ENCODE measurements around the gene SDK2.

Gene SDK2

GRCh38 chr17:73363442-73364154 lies 280.6 kb downstream of the SDK2 start:
- DNase-seq (ENCODE audit: low spot score), result no peak

DNA sequence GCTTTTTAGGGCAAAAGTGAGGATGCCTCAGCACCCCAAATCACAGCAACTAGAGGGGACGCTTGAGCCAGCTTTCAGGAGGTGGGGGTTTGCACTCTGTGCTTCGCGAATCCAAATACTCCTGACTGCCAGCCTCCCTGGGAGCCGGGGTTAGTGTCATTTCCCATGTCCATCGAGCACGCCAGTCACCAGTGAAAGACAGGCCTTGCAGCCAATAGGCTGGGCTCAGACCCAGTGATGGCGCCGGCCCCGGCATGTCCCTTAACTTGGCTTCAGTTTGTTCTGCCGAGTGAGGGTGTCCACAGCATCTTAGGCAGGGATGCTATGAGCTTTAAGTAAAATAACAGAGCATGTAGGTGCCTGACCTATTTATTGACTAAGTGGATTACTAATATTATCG lies 281.5 kb downstream of the SDK2 start:
- DNase-seq (ENCODE audit: low spot score), result no peak

- no peak for DNase-seq (ENCODE audit: low spot score)
Measured at GRCh38 chr17:73360961-73361761, 283.1 kb downstream of the SDK2 start.

- DNase-seq (ENCODE audit: low spot score), result no peak
Measured at GRCh38 chr17:73359987-73360410, 284.2 kb downstream of the SDK2 start.

DNA sequence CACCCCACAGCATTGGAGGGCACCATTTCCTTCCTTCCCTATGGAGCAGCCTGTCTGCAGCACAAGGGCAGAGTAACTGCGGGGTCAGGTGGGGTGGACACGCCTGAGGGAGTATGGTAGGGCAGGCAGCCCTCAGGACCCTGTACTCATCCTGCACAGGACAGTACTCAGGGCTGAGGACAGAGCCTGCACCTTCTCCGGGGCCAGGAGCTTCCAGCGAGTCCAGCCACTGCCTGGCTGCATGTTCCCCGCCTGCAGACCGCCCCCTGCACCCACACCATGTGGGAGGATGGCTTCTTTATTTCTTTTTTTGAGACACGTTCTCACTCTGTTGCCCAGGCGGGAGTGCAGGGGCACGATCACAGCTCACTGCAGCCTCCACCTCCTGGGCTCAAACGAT lies 284.9 kb downstream of the SDK2 start:
- DNase-seq (ENCODE audit: low spot score), result no peak

DNA sequence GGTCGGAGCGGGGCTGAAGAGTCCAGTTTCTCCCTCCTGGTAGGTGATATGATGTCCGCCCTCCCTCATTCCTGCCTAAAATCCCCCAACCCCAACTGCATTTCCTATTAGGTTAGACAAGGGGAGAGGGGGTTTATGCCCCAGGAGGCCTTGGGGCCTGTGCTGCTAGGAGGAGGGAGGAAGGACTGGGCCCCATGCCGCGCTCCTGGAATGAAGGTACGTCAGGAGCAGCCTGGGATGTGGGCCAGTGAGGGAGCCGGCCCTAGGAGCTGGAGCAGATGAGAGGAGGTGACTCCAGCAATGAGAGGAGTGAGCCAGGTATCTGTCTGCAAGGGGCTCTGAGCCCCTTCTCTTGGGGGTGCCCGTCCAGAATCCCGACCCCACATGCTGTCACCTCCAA lies 285.6 kb downstream of the SDK2 start:
- DNase-seq (ENCODE audit: low spot score), result no peak

GRCh38 chr17:73357981-73358380 lies 286.3 kb downstream of the SDK2 start:
- no peak for DNase-seq (ENCODE audit: low spot score)

- DNase-seq (ENCODE audit: low spot score), result no peak
Measured at GRCh38 chr17:73357318-73357717, 286.9 kb downstream of the SDK2 start.

GRCh38 chr17:73356561-73357170 lies 287.6 kb downstream of the SDK2 start:
- DNase-seq (ENCODE audit: low spot score), result no peak

- no peak for DNase-seq (ENCODE audit: low spot score)
Measured at GRCh38 chr17:73354423-73355284, 289.6 kb downstream of the SDK2 start.

- no peak for DNase-seq (ENCODE audit: low spot score)
Measured at GRCh38 chr17:73352261-73352660, 292.0 kb downstream of the SDK2 start.

GRCh38 chr17:73351764-73352163 lies 292.5 kb downstream of the SDK2 start:
- no peak for DNase-seq (ENCODE audit: low spot score)

DNA sequence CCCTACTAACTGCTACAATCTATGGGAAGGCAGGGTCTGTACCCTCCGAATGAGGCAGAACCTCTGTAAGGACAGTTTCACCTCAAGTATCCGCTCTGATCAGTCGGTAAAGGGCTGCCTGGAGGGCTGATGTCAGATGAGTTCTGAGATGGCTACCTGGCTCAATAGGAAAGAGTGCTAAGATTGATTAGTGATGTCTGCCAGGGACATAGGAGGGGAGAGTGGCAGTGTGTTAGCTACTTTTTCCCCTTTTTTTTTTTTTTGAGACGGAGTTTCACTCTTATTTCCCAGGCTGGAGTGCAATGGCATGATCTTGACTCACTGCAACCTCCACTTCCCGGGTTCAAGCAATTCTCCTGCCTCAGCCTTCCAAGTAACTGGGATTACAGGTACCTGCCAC lies 293.4 kb downstream of the SDK2 start:
- DNase-seq (ENCODE audit: low spot score), result no peak

GRCh38 chr17:73349647-73350046 lies 294.6 kb downstream of the SDK2 start:
- no peak for DNase-seq (ENCODE audit: low spot score)

DNA sequence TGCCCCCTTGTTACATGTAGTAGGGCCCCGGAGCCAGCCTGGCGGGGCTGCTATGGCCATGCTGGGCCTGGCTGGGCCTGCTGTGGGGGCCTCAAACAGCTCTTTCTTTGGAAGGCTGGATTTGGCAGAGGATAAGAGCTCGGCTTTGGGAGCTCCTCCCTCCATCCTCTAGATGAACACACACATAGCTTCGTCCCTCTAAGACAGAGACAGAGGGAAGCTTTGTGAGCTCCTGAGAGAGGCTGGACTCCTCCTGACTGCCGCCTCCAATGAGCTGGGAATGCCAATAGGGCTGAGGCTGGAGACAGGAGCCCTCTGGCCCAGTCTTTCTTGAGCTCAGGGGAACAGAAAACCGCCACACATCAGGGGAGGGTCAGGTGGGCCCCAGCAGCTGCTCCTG lies 295.1 kb downstream of the SDK2 start:
- DNase-seq (ENCODE audit: low spot score), result no peak

DNA sequence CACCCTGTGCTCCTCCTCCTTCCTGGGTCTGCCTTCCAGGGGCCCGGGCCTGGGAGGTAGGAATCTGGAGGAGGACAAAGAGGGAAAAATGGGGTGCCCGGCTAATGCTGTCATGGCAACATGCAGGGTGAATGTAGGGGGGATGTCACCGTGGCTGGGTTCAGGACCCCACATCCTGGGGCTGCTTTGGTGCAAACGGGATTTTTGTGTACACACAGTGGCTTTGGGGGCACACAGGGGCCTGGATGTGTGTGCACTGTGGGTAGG lies 295.5 kb downstream of the SDK2 start:
- DNase-seq (ENCODE audit: low spot score), result no peak

DNA sequence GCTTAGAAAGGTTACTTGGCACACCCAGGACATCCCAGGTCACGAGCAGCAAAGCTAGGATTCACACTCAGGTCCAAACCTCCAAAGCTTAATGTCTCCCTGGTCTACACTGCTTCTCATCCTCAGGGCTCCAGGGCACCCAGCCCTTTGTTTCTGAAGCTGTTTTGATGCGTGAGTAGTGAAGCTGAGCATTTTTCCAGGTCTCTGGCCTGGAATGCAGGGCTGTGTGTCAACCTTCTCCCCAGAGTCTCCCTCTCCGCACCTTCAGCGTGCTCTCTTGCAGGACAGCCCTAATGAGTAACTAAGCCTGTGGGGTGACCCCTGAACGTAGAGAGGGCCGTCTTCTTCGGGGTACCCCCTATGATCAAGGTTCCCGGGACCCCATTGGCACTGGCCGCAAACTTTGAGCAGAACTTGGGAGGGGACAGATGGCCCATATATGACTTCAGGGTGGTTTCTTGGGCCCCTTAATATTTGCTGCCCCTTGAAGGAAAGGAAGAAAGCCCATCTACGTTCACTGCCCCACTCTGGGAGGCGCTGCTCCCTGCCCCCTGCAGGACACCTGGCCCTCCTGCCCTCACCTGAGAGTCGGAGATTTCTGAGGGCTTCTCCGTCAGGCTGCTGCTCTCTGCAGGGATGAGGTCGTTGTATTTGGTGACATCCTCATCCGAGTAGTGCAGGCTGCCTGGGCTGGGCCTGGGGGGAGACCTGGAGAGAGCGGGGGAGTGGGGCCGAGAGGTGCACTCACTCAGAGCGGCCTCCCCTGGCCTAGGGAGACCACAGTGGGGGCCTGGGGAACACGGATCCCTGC lies 296.0 kb downstream of the SDK2 start:
- no peak for DNase-seq (ENCODE audit: low spot score)

- DNase-seq (ENCODE audit: low spot score), result no peak
Measured at GRCh38 chr17:73347351-73347750, 296.9 kb downstream of the SDK2 start.

GRCh38 chr17:73346501-73347162 lies 297.6 kb downstream of the SDK2 start:
- DNase-seq (ENCODE audit: low spot score), result no peak

DNA sequence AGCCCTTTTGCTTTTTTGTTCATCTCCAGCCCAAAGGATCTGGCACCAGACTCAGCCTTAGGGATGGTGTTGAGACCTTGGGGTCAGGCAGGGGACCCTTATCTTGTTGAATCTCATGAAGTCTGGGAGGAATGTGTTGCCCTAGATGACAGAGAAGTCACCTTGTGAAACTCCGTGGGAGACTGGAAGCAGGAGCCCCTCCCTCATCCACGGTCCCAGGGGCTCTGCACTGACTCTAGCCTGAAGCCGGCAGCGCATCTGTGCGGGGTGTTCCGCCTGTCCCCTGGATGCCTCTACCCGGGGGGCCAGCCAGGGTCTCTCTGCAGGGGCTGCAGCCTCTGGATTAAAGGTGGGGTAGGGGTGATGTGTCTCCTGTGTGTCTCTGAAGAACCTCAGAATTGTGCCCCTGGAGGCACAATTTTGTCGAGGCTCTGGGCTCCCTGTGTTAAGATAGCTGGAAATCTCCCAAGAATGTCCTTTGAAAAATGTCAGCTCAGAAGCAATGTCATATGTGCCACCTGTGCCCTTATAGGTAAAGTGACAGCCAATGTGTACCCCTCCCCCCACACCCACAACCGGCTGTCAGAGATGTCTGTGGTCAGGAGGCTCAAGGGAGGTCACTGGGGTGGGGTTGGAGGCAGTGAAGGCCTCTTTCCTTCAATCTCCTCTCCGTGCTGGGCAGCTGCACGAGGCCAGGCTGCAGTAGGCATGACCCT lies 300.3 kb downstream of the SDK2 start:
- no peak for DNase-seq (ENCODE audit: low spot score)

Measured in germinal center (tissue), 1 donor.